Mammary epithelial cell (primary cell): ENCODE results near the gene CAMSAP3.

Source experiments
- EZH2 ChIP-seq: IDR thresholded peaks from 2 replicates; pipeline ENCODE4 v1.6.1; 2012; ENCODE audit warnings: low read length, inconsistent platforms, borderline replicate concordance
- TF ChIP-seq, protein P1 (sequence below), 2 donors: IDR thresholded peaks in 1 of 2; conservative IDR thresholded peaks in 1 of 2; 2 replicates each; pipeline ENCODE4 v1.5.1; 2011 to 2012; ENCODE audit warnings: inconsistent platforms in 2 of 2, low read length in 2 of 2, mild to moderate bottlenecking in 2 of 2, control low read depth in 1 of 2, low read depth in 1 of 2; ENCODE audit not compliant: insufficient read depth in 1 of 2; ENCODE audit errors: extremely low read depth in 1 of 2

DNA sequence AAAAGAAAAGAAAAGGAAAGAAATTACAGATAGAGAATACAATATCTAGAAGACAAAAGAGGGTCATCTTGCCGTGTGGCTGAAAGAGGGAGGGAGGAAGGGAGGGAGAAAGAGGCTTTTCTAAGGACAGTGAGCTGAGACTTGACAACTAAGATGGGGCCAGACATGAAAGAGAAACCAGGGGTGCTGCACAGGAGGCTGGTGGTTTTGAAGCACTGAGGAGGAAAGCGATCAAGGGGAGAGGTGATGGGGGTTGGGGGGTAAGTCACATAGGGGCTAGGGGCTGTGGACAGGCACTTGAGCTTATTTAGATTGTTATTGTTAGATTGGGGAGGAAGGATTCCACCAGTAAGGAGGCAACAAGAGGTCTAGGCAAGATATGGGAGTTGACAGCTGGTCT lies 42.9 kb upstream of the CAMSAP3 start:
- TF ChIP-seq, protein P1, sequence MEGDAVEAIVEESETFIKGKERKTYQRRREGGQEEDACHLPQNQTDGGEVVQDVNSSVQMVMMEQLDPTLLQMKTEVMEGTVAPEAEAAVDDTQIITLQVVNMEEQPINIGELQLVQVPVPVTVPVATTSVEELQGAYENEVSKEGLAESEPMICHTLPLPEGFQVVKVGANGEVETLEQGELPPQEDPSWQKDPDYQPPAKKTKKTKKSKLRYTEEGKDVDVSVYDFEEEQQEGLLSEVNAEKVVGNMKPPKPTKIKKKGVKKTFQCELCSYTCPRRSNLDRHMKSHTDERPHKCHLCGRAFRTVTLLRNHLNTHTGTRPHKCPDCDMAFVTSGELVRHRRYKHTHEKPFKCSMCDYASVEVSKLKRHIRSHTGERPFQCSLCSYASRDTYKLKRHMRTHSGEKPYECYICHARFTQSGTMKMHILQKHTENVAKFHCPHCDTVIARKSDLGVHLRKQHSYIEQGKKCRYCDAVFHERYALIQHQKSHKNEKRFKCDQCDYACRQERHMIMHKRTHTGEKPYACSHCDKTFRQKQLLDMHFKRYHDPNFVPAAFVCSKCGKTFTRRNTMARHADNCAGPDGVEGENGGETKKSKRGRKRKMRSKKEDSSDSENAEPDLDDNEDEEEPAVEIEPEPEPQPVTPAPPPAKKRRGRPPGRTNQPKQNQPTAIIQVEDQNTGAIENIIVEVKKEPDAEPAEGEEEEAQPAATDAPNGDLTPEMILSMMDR (conservative IDR thresholded peaks at IDR 0.05 in 1 of 2, IDR thresholded peaks at IDR 0.05 in 1 of 2; ENCODE audit: extremely low read depth in 1 of 2, insufficient read depth in 1 of 2, low read depth in 1 of 2, low read length in 2 of 2) = no peak
- TF ChIP-seq EZH2 = no peak
